ENCODE results near the gene NUFIP1.

The NUFIP1 gene

GRCh38 chr13:45004096-45004495, 14.8 kb upstream of the NUFIP1 start:
- no peak overlapping the region for H3K4me3 ChIP-seq (ENCODE audit: low read length)
- no peak overlapping the region for H3K4me2 ChIP-seq (ENCODE audit: low read depth, low read length)
- no peaks in the 10 kb centered on the region for H4K20me1 ChIP-seq (ENCODE audit: insufficient read depth, low read length)
- H3K9ac ChIP-seq (ENCODE audit: low read length) = no peak overlapping the region
- H2AFZ ChIP-seq (ENCODE audit: low read length) = no peak overlapping the region
- no peaks in the 10 kb centered on the region for H3K27me3 ChIP-seq (replicated peaks; ENCODE audit: insufficient read depth, low read length)
- H3F3A ChIP-seq (ENCODE audit: insufficient read depth, low read length) = no peaks in the 10 kb centered on the region
- no peak for DNase-seq
- TF ChIP-seq CTCF (IDR thresholded peaks at IDR 0.05; ENCODE audit: low read length) (no peak), EZH2 (optimal IDR thresholded peaks at IDR 0.05; ENCODE audit: low read depth, low read length) (no peak), EZH2phosphoT487 (IDR thresholded peaks at IDR 0.05; ENCODE audit: low read length) (no peak)
- no peaks in the 10 kb centered on the region for H3K36me3 ChIP-seq (replicated peaks; ENCODE audit: insufficient read depth, low read length)
- no peaks in the 10 kb centered on the region for H3K9me2 ChIP-seq (replicated peaks; ENCODE audit: insufficient read depth, low read length)
- no peaks in the 10 kb centered on the region for H3K9me3 ChIP-seq (replicated peaks; ENCODE audit: insufficient read depth, low read length)
- H3K4me1 ChIP-seq (ENCODE audit: low read length) = no peaks in the 10 kb centered on the region
- no peaks in the 10 kb centered on the region for H3K79me2 ChIP-seq (ENCODE audit: low read length)
- H3K27ac ChIP-seq (ENCODE audit: low read length) = no peak overlapping the region

GRCh38 chr13:45003417-45003816, 14.1 kb upstream of the NUFIP1 start:
- no peaks in the 10 kb centered on the region for H3K36me3 ChIP-seq (replicated peaks; ENCODE audit: insufficient read depth, low read length)
- H3F3A ChIP-seq (ENCODE audit: insufficient read depth, low read length) = no peaks in the 10 kb centered on the region
- no peak overlapping the region for H3K9ac ChIP-seq (ENCODE audit: low read length)
- no peaks in the 10 kb centered on the region for H3K9me3 ChIP-seq (replicated peaks; ENCODE audit: insufficient read depth, low read length)
- H2AFZ ChIP-seq (ENCODE audit: low read length) = no peak overlapping the region
- no peaks in the 10 kb centered on the region for H4K20me1 ChIP-seq (ENCODE audit: insufficient read depth, low read length)
- H3K27me3 ChIP-seq (replicated peaks; ENCODE audit: insufficient read depth, low read length) = no peaks in the 10 kb centered on the region
- H3K79me2 ChIP-seq (ENCODE audit: low read length) = no peaks in the 10 kb centered on the region
- H3K4me2 ChIP-seq (ENCODE audit: low read depth, low read length) = no peak overlapping the region
- no peak overlapping the region for H3K4me3 ChIP-seq (ENCODE audit: low read length)
- TF ChIP-seq CTCF (IDR thresholded peaks at IDR 0.05; ENCODE audit: low read length) (no peak), EZH2phosphoT487 (IDR thresholded peaks at IDR 0.05; ENCODE audit: low read length) (no peak), EZH2 (optimal IDR thresholded peaks at IDR 0.05; ENCODE audit: low read depth, low read length) (no peak)
- H3K27ac ChIP-seq (ENCODE audit: low read length) = no peak overlapping the region
- DNase-seq = no peak
- no peaks in the 10 kb centered on the region for H3K4me1 ChIP-seq (ENCODE audit: low read length)
- no peaks in the 10 kb centered on the region for H3K9me2 ChIP-seq (replicated peaks; ENCODE audit: insufficient read depth, low read length)

- Histone ChIP-seq H3K79me2 (ENCODE audit: low read length) (peaks cover 54% of the 10 kb centered on the region), H2AFZ (ENCODE audit: low read length) (peak overlapping the region; percentile 70), H3K4me1 (ENCODE audit: low read length) (no peaks in the 10 kb centered on the region), H3K9me2 (replicated peaks; ENCODE audit: insufficient read depth, low read length) (no peaks in the 10 kb centered on the region), H3K27ac (ENCODE audit: low read length) (peak overlapping the region; percentile 45; the same call in 1 of the 2 replicates), H3F3A (ENCODE audit: insufficient read depth, low read length) (no peaks in the 10 kb centered on the region), H3K36me3 (replicated peaks; ENCODE audit: insufficient read depth, low read length) (no peaks in the 10 kb centered on the region), H3K27me3 (replicated peaks; ENCODE audit: insufficient read depth, low read length) (no peaks in the 10 kb centered on the region), H3K4me3 (ENCODE audit: low read length) (peak overlapping the region; percentile 87), H4K20me1 (ENCODE audit: insufficient read depth, low read length) (no peaks in the 10 kb centered on the region), H3K9me3 (replicated peaks; ENCODE audit: insufficient read depth, low read length) (no peaks in the 10 kb centered on the region), H3K9ac (ENCODE audit: low read length) (peak overlapping the region; percentile 83), H3K4me2 (ENCODE audit: low read depth, low read length) (peak overlapping the region; percentile 76)
- TF ChIP-seq EZH2phosphoT487 (IDR thresholded peaks at IDR 0.05; ENCODE audit: low read length) = no peak
- TF ChIP-seq EZH2 (optimal IDR thresholded peaks at IDR 0.05; ENCODE audit: low read depth, low read length) = no peak
- TF ChIP-seq CTCF (IDR thresholded peaks at IDR 0.05; ENCODE audit: low read length) = no peak
- no peak for DNase-seq
These were observed 670 bp upstream of the NUFIP1 start for GRCh38 chr13:44989941-44990340.
